Kidney tubule cell (primary cell): ENCODE results near the gene MPRIP.
"Not testable (repeated sequence)": the region's sequence is repeated elsewhere in the genome, so short reads cannot be mapped to it uniquely, and the experiment has no call there.

Experiments
- DNase-seq: peaks from one replicate; pipeline ENCODE4 v3.0.0-alpha.2; 2018; ENCODE audit warnings: low spot score

MPRIP gene

DNA sequence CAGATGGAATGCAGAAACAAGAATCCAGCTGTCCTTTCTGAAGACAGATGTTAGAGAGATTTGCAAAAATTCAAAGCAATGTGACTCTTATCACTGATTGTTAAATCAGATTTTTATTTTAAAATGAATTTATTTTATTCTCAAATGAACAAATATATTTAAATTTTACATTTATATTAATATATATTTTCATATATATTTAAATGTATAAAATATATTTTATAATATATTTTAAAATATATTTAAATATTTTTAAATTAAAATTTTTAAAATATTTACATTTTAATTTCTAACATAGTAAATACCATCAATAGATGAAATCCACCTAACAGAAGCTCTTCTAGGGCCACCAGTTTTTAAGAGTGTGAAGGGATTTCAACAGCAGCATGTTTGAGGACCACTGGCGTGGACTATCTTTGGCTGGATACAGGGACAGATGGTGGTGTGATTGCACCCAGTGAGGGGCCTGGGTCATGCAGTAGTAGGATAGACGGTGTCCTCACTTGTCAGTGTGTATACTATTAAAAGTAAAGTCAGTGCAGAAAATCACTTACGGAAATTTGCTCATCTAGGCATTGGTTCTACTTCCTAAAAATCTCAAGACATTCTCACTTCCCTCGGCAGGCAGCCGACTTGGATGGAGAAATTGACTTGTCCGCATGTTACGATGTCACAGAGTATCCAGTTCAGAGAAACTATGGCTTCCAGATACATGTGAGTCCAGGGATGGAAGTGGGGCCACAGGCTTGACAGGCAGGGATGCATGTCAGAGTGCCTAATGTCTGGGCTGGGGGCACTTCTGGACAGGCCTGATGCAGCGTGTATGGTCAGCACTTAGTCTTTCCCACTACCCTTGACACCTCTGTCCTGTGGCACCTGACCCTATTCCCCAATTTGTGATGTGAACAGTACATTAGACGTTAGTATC, 107.5 kb downstream of the MPRIP start:
- DNase-seq = no peak

DNA sequence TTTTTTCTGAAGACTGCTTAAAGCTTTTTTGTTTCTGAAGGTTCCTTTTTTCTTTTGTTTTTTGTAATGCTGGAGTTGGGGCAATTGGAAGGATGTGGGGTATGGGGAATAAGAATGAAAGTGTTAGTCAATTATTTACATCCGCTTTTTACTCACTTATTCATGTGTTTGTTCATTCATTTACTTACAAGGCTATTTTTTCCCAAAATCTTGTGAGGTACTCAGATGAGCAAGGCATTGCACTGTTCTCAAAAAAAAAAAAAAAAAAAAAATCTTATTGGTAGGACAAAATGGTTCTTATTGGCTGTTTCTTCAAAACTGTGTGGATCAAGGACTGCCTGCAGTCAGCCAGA, 108.2 kb downstream of the MPRIP start:
- DNase-seq = no peak

DNA sequence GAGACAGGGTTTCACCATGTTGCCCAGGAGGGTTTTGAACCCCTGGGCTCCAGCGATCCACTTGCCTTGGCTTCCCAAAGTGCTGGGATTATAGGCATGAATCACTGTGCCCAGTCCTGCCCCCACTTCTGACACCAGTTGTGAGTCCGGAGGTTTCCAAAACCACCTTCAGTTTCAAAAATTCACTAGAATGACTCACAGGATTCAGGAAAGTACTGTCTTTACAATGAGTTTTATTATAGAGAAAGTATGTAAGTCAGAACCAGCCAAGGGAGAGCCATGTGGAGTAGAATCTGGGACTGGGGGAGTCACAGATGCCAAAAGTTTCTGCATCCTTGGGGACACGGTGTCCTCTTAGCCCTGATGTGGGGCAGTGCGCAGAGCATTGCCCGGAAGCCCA, 108.8 kb downstream of the MPRIP start:
- peak; percentile 91 for DNase-seq

DNA sequence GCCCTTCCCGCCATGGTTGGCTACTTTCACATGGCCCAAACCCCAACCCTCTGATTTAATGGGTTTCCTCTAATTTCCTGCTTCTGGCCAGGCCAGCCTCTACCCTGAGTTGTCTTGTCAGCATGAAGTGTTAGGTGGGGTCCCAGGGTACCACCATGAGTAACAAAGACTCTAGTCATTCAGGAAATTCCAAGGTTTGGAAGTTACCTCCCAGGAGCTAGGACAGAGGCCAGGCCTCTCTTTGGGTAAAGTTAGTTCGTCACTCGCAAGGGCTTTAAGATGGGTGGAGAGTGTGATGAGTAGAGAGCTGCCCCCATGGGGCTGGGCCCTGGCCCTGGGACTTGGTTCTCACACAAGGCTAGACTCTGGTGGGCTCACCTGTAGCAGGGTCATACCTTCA, 109.3 kb downstream of the MPRIP start:
- DNase-seq = peak; percentile 92

DNA sequence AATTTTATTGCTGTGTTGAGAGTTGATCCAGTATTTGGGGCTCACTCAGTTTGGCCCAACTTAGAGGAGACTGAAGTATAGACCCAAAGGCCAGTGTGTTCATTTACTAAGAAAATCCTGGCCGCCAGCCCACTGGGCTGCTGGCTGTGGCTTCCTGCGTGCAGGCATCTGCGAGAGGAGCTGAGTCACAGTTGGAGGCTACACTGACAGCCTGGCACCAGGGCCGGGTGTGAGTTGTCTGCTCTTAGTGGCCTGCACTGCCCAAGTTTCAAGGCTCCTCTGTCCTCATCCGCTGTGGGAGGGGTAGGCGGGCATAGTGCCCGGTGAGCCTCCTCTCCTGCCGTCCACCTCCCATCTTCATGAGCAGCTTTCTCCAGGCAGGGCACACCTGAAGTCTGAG, 109.7 kb downstream of the MPRIP start:
- DNase-seq = peak; percentile 96

DNA sequence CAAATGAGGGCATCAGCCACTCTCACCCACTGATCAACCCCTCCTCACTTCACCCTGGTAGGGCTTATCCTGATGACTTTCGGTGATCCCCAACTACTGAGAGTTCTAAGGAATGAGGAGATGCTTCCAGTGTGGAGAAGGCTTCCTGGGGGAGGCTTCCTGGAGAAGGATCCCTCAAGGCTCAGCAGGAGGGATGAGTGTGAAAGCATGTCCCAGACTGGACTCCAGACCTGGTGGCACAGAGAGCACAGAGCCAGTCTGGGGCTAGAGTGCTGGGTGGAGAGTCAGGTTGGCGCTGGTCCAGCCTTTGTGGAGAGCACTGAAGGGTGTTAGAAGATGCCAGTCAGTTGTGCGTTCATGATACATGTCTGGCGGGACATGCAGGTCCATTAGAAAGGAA, 110.1 kb downstream of the MPRIP start:
- peak; percentile 81 for DNase-seq

DNA sequence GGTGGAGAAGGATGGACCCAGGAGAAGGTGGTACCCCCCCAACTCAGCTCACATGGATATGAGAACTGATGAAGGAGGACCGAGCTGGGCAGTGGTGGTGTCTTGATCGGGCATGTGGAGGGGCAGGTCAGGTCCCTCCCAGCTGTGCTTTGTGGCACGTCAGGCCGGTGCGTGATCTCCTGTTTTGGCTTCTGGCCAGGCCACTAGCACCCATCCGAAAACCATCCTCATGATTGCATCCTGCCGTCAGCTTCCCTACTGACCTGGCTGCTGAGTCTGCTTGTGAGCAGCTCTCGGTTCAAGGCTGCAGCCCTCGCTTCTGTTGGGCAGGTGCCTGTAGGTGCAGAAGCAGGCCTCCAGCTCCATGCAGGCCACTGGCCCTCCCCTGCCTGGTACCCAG, 110.8 kb downstream of the MPRIP start:
- DNase-seq = no peak

DNA sequence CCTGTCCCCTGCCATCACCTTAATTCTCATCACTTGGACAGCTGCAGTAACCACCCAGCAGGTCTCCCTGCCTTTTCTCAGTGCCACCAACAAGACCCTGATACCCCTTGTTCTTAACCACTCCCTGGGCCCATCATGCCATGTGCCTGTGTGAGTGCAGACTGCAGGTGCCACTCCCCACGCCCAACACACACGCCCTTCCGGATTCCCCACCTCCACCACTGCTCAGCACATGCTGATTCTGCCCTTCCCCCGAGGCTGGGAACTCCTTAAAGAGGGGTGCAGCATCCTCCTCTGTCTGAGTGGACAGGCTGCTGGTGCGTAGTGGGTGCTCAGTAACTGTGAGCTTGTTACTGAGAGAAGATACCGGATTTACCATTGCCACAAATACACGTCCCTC, 111.5 kb downstream of the MPRIP start:
- DNase-seq = no peak

DNA sequence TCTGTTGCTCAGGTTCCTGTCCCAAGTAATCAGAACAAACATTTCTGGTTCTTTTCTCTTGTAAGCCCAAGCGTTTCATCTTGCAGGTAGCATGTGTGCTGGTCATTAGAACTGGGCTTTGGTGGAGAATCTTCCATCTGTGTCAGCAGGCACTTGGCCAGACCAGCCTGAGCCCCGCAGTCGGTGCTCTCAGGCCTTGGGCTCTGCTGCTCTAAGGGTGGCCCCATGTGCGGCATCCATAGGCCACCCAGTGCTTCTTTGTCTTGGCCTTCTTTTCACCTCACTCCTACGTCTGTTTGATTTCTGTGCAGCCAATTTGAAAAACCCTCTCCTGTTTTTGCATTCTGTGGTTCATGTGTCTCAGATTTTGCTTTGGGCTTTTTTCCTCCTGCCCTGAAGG, 112.3 kb downstream of the MPRIP start:
- DNase-seq = no peak

DNA sequence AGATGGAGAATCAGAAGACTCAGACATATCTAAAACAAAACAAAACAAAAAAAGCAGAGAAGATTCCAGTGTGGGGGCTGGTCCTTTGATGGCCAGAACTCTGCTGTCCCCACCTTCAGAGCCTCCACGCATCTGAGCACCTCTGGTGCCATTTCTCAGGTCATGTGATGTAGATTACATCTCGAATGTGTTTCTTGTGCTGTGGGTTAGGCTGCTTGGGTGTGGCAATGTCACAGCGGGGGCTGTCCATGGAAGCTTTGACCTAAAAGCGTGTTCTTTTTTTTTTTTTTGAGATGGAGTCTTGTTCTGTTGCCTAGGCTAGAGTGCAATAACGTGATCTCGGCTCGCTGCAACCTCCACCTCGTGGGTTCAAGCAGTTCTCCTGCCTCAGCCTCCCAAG, 112.7 kb downstream of the MPRIP start:
- DNase-seq = no peak

DNA sequence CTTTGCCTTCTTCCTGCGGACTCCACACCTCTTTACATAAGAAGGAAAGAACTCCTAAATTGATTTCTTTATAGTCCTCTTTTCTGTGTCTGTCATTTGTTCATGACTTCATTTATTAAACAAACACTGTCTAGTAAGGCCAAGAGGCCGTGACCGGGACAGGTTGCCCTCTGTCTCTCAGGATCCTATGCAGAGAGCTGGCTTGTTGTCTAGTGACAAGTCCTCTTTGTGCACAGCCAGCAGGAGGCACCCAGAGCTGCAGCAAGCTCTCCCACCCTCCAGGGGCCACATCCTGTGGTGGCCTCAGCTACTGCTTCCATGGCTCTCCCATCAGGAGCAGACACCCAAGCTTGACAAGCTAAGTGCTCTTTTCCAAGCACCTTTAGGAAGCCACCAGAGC, 113.3 kb downstream of the MPRIP start:
- peak; percentile 18 for DNase-seq

DNA sequence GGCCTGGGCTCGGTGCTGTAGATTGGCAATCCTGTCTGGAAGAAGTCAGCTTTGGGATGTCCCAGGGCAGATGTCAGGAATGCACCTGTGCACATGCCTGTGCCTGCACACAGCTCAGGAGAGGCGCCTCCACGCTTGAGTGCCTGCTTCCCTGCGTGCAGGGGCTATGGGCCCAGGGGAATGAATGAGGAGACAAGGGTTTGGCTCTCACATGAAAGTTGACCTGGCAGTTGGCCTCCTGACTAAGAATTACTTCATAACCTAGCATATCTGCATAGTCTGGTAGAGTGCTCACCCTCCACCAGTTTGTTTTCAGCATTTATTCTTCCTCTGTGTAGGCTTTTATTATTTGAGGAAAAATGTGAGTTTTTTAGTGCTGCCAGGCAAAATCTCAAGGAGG, 113.8 kb downstream of the MPRIP start:
- DNase-seq = peak; percentile 95

DNA sequence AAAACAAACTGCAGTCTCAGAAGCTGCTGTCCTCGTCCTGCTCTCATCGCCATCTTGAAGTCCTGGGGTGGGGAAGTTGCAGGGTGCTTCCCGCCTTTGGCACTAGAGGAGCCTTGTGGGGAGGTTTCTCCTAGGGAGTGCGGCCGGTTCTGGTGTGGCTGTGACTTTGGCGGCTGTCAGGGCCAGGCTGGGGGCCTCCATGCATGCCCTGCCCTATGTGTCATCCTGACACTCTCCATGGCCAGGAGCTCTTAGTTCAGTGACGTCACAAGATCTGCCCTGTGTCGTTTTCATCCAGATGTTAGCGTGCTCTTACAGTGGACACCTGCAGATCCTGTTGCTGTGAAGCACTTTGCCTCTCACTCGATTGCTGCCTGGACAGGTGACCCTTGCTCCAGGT, 114.3 kb downstream of the MPRIP start:
- DNase-seq = peak; percentile 60

DNA sequence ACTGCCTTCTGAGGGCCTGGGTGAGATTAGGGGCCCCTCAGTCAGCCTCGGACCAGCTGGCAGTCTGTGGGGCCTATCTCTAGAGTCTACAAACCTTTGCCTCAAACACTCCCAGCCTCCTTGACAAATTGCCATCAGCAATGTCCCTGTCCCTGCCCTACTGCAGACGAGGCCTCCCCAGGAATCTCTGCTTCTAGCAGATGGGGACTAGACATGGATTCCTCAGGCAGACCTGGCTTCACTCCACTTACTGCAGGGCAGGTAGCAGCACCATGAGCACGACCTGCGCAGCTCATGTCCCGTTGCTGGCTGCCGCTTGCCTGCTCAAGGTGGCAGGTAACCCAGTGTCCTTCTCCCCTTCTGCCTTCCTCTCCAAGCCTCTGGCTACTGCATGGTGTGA, 114.8 kb downstream of the MPRIP start:
- DNase-seq = no peak

DNA sequence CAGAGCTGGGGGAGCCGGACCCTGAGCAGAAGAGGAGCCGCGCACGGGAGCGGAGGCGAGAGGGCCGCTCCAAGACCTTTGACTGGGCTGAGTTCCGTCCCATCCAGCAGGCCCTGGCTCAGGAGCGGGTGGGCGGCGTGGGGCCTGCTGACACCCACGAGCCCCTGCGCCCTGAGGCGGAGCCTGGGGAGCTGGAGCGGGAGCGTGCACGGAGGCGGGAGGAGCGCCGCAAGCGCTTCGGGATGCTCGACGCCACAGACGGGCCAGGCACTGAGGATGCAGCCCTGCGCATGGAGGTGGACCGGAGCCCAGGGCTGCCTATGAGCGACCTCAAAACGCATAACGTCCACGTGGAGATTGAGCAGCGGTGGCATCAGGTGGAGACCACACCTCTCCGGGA, 116.2 kb downstream of the MPRIP start:
- DNase-seq = not testable (repeated sequence)

DNA sequence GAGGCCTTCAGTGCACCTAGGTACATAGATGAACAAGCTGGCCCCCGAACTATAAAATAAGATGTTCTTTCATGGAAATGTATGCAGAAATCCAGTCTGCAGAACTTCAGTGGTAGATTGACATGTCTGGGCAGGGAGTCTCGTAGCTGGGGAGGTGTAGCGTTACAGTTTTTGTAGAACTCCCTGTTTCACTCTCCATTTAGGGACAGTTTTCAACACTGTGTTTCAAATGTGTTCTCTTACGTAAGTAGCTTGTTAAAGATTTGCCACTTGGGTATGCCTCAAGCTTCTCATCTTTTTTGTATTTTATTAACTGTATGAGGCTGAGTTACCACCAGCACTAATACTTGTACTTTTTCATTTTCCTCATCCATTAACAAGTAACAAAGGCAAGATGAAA, 117.3 kb downstream of the MPRIP start:
- no peak for DNase-seq

DNA sequence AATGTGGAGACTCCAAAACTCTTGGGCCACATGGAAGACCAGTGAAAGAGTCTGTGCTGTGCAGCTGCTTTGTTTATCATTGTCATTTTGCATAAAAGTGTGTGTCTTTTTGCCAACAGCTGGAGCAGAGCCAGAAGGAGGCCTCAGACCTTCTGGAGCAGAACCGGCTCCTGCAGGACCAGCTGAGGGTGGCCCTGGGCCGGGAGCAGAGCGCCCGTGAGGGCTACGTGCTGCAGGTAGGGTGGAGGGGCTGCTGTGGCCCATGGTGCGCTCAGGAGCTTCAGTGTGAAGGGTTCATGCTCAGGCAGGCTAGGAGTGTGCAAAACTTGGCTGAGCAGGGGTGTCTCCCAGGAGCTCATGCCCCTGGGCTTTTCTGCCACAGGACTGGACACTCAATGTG, 118.9 kb downstream of the MPRIP start:
- no peak for DNase-seq

DNA sequence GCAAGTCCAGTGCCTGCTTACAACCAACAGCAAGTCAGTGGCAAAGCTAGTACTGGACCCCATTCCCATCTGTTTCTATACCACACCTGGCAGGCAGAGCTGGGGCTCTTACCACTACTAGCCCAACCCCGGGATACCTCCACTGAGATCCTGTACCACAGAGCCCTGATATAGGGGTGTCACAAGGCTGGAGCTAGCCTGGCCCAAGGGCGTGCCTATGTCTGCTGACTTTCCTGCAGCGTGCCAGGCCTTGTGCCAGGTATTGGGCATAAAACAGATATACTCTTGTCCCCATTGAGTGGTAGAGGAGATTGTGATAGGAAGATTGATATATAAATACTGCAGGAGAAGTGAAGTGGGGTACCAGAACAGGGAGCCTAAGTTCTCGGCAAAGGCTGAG, 119.5 kb downstream of the MPRIP start:
- no peak for DNase-seq

DNA sequence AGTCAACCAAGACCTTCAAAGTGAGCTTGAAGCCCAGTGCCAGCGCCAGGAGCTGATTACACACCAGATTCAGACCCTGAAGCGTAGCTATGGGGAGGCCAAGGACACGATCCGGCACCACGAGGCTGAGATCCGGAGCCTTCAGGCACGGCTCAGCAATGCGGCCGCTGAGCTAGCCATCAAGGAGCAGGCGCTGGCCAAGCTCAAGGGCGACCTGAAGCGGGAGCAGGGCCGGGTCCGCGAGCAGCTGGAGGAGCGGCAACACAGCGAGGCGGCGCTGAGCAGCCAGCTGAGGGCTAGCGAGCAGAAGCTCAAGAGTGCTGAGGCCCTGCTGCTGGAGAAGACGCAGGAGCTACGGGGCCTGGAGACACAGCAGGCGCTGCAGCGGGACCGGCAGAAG, 121.9 kb downstream of the MPRIP start:
- DNase-seq = no peak

DNA sequence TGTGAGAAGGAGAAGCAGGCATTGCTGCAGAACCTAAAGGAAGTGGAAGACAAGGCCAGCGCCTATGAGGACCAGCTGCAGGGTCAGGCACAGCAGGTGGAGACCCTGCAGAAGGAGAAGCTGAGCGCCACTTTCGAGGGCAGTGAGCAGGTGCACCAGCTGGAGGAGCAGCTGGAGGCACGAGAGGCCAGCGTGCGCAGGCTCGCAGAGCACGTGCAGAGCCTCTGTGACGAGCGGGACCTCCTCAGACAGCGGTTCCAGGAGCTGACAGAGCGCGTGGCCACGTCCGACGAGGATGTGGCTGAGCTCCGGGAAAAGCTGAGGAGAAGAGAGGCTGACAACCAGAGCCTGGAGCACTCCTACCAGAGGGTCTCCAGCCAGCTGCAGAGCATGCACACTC, 122.4 kb downstream of the MPRIP start:
- no peak for DNase-seq

DNA sequence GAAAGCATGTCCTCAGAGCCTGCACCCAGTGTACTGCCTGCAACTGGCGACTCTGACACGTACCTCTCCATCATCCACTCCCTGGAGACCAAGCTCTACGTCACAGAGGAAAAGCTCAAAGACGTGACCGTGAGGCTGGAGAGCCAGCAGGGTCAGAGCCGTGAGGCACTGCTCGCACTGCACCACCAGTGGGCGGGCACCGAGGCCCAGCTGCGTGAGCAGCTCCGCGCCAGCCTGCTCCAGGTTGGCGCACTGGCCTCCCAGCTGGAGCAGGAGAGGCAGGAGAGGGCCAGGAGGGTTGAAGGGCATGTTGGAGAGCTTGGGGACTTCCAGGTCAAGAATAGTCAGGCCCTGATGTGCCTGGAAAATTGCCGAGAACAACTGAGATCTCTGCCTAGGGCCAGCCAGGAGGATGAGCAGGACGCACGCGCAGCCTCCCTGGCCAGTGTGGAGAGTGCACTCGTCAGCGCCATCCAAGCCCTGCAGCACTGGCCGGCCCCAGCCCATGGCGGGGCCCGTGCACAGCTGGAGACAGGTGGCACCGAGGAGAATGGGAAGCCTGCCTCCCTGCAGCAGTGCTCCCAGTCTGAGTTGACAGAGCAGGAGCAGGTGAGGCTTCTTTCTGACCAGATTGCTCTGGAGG, 123.5 kb downstream of the MPRIP start:
- DNase-seq = no peak

DNA sequence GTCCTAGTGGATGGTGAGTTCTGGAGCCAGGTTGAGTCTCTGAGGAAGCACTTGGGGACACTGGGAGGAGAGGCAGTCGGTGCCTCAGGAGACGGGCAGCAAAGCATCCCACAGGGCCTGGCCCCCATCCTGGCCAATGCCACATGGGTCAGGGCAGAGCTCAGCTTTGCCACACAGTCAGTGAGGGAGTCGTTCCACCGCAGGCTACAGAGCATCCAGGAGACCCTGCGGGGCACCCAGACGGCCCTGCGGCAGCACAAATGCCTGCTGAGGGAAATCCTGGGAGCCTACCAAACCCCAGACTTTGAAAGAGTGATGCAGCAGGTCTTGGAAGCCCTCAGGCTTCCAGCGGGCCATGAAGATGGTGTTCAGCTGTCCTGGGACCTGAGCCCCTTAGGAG, 124.2 kb downstream of the MPRIP start:
- no peak for DNase-seq

DNA sequence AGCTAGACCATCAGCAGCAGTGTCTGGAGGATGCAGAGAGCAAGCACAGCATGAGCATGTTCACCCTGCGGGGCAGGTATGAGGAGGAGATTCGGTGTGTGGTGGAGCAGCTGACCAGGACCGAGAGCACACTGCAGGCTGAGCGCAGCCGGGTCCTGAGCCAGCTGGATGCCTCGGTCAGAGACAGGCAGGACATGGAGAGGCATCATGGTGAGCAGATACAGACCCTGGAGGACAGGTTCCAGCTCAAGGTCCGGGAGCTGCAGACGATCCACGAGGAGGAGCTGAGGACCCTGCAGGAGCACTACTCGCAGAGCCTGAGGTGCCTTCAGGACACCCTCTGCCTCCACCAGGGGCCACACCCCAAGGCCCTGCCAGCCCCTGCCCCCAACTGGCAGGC, 125.1 kb downstream of the MPRIP start:
- no peak for DNase-seq

DNA sequence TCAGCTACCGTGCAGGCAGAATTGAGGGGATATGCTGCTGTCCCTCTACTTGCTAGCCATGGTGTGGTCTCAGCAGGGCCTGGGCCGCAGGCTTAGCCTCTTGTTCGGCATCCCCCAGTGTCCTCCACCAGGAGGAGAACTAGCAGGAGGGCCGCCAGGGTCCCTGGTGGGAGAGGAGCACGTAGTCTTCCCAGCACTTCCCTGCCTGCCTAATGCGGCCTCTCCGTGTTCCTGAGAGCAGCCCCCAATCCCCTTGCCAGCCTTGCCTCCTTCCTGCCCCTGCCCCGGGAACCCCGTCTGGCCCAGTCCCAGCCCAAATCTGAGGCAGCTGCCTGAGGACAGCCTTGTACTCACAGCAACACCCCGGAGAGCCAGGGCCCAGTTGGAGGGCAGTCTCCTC, 125.7 kb downstream of the MPRIP start:
- DNase-seq = no peak
